NCI-H2107 treated with DMSO at 0.1 percent for 48 hours (cell line): ENCODE results near the gene CEACAM1.
A peak's percentile ranks its signal among the peaks of the same experiment; 100 is the strongest.
"Not testable (repeated sequence)": the region's sequence is repeated elsewhere in the genome, so short reads cannot be mapped to it uniquely, and the experiment has no call there.

Source experiments
- DNase-seq: peaks from one replicate; lab custom pipeline; 2025; ENCODE audit not compliant: unreplicated experiment; lab: John Stamatoyannopoulos, UW

The CEACAM1 gene

GRCh38 chr19:42528354-42529247 lies at the start of gene CEACAM1:
TSS of gene CEACAM1 (minus strand) at chr19:42528481. CDS start at chr19:42528374, 107 bp downstream.
- peak; percentile 29 for DNase-seq

- no peak for DNase-seq
Observed at GRCh38 chr19:42577016-42577415, 48.7 kb upstream of the CEACAM1 start.

GRCh38 chr19:42576241-42576640 lies 48.0 kb upstream of the CEACAM1 start:
- DNase-seq = no peak

GRCh38 chr19:42573642-42574041 lies 45.4 kb upstream of the CEACAM1 start:
- DNase-seq = no peak

DNA sequence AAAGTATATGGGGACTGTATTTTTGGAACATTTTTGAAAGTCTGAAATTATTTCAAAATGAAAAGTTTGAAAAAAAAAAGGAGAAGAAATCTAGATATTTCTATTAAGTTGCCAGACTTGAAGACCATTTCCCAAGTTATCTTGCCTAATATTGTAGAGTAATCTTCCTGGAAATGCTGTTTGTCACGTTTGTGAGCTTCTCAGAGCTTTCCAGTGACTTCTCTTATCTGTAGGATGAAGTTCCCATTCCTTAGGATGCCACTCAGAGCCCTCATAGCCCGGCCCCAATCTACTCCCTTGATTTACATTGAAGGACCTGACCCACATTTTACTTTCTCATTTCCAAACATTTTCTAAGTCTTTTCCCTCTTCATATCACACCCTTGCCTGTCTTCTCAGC lies 42.8 kb upstream of the CEACAM1 start:
- DNase-seq = no peak

- no peak for DNase-seq
Observed at GRCh38 chr19:42569193-42569592, 40.9 kb upstream of the CEACAM1 start.

- no peak for DNase-seq
Observed at GRCh38 chr19:42568006-42568405, 39.7 kb upstream of the CEACAM1 start.

DNA sequence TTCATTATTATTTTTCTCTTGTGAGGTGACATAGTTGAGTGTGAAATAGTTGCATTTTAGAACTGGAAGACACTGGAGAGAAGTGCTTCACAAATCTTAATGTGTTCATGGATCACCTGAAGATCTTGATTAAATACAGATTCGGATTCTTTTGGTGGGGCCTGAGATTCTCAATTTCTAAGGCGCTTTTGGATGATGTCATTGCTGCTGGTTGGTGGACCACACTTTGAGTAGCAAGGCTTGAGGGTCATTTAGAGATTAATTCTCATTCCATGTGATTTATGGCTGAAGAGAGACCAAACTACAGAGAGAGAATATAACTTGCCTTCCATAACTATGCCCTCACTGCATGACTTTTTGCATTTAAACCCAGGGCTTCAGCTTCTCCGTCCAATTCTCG lies 39.3 kb upstream of the CEACAM1 start:
- no peak for DNase-seq

DNA sequence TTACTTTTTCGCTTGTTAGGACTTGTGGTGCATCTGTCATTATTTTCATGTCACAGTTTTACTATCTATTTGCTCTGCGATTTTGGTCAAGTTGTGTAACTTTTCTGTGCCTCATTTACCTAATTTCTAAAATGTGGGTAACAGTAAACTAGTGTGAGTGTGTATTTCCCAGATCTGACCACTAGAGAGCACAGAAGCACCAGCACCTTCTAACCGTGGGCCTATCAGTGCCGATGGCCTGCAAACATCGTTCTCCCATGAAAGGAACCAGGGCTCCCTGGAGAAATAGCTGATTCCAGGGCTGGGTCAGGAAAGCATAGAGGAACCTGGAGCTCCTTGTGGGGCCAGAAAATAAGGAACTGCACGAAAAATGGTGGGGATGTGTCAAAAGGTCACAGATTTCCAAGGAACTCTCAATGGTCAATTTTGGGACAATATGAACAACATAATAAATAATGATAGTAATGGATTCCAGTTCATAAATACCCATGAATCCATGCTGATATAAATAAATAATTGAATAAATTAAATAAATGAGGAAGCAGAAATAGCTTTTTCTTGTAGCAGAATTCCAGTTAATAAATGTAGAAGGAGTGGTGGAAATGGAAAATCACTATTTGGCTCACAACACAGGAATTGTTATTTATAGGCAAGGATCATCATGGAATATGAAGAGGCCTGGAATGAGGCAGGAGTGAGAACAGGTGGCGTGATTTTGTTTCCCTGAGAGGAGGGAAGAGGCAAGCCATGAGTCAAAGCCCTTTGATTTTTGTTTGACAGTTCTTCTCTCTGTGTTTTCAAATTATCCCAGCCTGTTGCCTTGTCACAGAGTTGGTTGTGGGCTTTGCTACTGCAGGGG lies 35.3 kb upstream of the CEACAM1 start:
- DNase-seq = peak; percentile 29

DNA sequence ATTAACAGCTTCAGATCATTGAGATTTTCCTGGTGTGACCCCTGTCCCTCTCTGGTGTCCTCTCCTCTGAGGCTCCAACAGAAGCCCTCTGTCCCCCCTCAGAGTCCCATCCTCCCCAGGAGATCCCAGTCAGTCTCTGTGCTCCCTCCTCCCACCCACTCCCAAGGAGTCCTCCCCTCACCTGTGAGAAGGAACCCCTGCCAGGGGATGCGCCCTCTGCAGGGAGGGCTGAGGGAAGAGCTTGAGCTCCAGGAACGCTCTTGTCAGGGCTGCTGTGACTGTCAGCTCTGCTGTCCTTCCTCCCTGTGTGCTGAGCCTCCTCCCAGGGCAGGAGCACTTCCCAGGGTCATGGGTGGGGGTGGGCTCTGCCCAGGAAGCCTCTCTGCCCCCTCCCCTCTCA lies 33.2 kb upstream of the CEACAM1 start:
- no peak for DNase-seq

DNA sequence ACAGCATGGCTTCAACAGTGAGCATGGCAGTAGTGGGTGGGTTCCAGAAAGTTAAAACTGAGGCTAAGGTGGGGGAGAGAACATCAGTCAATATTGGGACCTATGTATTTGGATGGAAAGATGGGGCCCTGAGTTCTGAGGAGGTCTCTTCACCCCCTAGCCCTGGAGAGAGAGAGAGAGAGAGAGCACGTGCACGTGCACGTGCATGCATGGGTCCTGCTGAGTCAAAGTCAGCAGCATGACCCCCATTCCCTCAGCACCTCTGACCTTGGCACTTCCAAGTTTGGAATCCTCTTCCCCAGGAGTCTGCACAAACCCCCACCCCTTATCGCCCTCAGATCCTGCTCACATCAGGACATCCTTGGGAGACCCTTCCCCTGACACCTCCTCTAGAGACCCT lies 32.5 kb upstream of the CEACAM1 start:
- DNase-seq = no peak

GRCh38 chr19:42558450-42559150 lies 30.3 kb upstream of the CEACAM1 start:
- DNase-seq = no peak

- DNase-seq = not testable (repeated sequence)
Observed at GRCh38 chr19:42557386-42557871, 29.1 kb upstream of the CEACAM1 start.

DNA sequence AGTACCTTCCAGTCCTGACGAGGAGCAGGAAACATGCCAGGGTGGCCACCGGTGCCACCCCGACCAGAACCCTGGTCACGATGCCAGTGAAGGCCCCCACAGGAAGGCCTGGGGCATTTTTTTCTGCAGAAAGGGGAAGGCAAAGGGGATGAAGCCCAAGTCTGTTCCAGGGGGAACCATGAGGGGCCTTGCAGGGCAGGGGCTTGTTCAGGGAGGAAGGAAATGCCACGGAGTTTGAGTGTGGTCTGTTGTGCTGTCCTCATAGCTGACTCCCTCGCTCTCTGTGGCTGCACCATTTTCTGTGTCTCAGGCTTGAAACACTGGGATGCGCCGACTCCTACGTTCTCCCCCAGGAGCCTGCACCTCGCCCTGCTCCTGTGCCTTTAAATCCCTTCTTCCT lies 27.5 kb upstream of the CEACAM1 start:
- DNase-seq = no peak

- DNase-seq = no peak
Observed at GRCh38 chr19:42555317-42555716, 27.0 kb upstream of the CEACAM1 start.

- no peak for DNase-seq
Observed at GRCh38 chr19:42554046-42554575, 25.8 kb upstream of the CEACAM1 start.

- no peak for DNase-seq
Observed at GRCh38 chr19:42553292-42554045, 25.2 kb upstream of the CEACAM1 start.

- DNase-seq = no peak
Observed at GRCh38 chr19:42552086-42553065, 24.1 kb upstream of the CEACAM1 start.

DNA sequence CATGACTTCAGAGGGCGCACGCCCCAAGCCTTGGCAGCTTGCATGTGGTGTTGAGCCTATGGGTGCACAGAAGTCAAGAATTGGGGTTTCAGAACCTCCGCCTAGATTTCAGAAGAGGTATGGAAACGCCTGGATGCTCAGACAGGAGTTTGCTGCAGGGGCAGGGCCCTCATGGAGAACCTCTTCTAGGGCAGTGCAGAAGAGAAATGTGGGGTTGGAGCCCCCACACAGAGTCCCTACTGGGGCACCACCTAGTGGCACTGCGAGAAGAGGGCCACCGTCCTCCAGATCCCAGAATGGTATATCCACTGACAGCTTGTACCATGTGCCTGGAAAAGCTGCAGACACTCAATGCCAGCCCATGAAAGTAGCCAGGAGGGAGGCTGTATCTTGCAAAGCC lies 22.2 kb upstream of the CEACAM1 start:
- DNase-seq = not testable (repeated sequence)
